ENCODE results near the gene ST6GALNAC1.

The ST6GALNAC1 gene

GRCh38 chr17:76643553-76644148 lies at the start of gene ST6GALNAC1:
TSS of gene ST6GALNAC1 (minus strand) at chr17:76643757. CDS start at chr17:76643638, 119 bp downstream.
- DNase-seq: no peak

DNA sequence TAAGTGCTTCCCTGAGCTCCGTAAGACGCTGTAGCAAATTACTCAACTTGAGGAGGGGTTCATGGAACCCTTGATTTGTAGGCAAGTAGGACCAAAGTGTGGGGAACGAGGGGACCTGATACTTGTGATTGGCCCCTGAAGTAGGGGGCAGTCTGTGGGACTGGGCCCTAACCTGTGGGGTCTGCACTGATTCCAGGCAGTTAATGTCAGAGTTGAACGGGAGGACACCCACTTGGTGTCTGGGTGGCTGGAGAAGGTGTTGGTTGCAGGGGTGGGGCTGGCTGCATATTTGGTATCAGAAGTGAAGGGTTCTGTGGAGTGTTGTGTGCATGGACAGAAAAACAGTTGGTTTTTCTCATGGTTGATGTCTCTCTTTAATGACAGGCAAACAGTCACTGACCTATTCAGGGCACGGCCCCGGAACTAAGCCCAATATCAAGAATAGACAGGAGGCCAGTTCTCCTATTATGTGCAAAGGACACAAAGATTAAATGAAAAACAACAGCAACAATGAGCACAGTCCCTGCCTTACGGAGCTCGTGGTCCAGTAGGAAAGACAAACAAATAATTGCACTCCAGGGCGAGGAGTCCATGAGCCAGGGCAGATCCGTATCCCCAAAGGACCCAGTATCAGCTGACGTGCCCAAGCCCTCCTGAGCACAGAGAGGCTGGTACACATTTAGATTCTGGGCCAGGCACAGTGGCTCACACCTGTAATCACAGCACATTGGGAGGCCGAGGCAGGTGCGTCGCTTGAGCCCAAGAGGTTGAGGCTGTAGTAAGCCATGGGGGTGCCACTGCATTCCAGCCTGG lies 48.0 kb upstream of the ST6GALNAC1 start:
- DNase-seq: no peak

- no peak for DNase-seq
Observed at GRCh38 chr17:76690596-76691280, 47.2 kb upstream of the ST6GALNAC1 start.

GRCh38 chr17:76689859-76690258 lies 46.3 kb upstream of the ST6GALNAC1 start:
- no peak for DNase-seq

- no peak for DNase-seq
Observed at GRCh38 chr17:76688165-76688622, 44.6 kb upstream of the ST6GALNAC1 start.

DNA sequence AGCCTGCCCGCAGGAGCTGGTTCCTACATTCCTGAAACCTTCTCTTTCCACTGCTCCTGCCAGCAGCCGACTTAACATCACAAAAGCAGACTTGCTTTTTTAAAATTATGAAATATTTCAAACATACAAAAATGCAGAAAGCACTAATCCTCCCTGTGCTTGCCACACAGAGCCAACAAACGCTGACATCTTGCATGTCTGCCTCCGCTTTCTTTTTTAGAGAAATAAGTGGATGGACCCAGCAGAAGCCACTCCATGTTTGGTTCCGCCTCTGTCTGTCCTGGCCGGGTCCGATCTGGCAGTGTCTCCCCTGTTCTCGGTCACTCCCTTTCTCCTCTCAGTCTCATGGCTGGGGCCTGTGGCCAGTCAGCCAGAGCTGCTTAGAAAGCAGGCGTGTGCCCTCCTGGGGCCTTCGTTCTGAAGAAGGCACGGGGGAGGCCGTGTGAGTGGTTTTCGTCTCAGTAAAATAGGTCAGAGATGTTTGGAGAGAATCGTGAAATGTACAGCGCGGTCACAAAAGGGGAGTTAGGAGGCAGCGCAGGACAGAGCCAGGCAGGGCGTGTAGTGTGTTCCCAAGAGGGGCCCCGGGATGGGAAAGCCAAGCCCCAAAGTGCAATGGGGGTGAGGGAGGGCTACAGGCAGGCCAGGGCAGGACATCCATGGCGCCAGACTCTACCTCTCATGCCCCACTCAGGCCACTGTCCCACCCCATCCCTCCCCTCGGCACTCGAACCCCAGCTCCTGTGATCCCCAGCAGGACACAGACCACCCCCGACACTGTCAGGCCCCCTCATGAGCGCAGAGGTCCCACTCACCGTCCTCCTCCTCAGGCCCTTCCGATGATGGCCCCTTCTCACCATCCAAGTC lies 44.0 kb upstream of the ST6GALNAC1 start:
- peak; percentile 71 for DNase-seq

DNA sequence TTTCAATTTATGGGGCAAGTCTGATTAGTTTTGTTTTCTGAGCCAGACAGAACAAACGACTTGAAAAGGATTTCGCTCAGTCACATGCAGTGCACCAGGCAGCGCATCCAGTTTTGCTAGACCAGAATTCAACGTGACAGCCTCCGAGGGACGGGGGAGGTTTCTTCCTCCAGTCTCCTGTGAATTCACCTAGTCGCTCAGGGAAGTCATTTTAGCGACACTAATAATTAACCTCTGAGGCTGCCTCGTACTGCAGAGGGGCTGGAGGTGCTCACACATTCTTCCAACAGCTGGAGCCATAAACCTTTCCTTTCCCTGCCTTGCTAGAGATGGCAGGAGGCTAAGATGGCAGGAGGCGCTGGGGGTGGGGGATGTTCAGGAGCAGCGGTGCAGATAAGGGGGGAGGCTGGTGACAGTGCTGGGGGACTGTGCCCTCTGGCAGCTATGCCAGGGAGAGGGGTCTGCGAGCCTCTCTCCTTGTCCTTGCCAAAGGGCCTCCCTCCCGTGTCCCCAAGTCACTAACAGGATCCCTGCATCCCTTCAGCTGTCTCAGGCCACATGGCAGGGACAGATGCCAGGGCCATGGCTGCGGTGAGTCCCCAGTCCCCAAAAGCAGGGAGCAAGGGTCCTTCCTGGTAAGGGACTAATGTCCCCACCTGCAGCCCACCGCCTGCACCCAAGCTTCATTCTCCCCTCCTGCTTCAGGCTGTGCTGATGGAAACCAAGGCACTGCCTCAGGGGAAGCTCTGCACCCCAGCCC lies 43.2 kb upstream of the ST6GALNAC1 start:
- no peak for DNase-seq

DNA sequence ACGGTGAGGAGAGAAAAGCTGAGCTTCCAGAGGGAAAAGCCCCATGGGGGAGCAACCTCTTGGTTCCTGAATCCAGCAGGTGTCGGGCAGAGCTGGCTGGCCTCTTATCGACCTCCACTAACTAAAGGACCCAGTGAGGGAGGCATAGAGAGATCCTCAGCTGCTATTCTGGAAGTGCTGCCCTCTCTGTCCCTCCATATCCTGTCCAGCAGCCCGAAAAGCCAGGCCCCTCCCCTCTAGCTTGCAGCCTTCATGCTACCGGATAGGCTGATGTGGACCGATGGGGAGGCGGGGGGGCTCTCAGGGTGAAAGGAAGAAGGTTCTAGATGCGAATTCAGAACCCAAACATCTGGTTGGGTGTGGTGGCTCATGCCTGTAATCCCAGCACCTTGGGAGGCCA lies 42.3 kb upstream of the ST6GALNAC1 start:
- DNase-seq: no peak

DNA sequence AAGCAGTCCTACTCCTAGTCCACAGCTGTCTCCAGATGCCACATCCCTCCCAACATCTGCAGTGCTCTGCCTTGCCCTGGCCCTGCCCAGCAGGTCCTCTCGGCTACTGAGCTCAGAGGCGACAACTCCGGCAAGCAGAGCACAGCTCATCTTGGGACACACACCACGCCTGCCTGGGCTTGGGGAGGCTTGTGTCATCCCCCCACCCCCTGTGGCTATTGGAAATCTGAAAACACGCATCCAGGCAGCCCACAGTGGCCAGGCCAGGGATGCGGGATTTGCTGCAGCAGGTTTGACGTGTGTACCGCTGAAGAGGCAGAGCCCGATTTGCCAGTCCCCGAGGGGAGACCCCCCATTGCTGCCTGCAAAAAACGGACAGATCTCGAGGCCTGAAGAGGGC lies 41.8 kb upstream of the ST6GALNAC1 start:
- DNase-seq: no peak

- DNase-seq: no peak
Observed at GRCh38 chr17:76684756-76685155, 41.2 kb upstream of the ST6GALNAC1 start.

DNA sequence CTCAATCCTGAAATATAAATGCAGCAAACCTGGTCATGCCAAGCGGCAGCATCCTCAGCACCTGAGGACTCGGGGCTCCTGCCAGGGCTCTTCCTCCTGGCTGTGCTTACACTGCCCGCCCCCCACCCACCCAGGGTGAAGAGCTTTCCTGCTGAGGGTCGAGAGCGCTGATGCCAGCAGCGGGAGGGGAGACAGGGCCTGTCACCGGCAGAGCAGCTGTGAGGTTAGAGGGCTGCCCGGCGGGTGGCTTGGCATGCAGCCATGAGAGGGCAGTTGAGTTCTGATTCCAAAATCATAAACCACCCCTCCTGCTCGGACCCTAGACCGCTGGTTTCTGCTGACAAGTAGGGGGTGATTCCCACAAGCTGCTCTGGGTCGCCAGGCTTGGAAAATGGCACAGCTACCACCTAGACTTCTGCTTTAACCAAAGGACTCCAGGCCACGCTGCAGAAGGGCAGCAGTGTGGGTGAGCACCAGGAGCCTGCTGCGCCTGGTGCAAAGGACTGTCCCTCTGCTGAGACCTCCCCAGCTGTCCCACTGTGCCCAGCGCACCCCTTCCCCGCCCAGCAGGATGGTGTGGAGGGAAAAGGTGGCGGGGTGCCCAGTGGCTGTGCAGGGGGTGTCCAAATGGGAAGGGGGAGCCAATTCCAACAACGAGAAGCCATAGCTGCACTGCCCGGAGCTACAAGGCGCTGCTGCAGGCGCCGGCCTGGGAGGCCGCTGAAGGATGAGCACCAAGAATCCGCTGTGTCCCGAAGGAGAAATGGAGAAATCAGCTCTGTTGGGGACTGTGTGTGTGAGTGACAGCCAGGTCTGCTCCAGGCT lies 40.6 kb upstream of the ST6GALNAC1 start:
- DNase-seq: no peak

- DNase-seq: no peak
Observed at GRCh38 chr17:76683011-76683755, 39.6 kb upstream of the ST6GALNAC1 start.

DNA sequence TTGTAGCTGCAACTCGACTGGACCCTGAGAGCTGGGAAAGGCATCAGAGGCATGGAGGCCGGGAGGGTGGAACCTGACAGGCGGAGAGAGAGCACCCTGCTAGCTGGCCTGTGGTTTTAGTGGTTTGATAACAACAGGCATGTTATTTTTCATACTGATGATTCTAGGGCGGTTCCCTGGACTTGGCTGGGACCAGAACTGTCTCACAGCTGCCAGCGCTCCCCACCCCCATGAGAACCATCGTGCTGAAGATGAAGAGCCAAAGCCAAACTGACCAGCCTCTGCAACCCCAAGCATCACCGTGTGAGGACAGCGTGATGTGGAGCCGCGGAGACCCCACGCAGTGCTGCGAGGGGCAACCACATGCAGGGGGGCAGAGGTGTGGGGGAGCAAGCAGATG lies 38.7 kb upstream of the ST6GALNAC1 start:
- peak; percentile 58 for DNase-seq

GRCh38 chr17:76681222-76682137 lies 37.9 kb upstream of the ST6GALNAC1 start:
- peak; percentile 78 for DNase-seq

- DNase-seq: no peak
Observed at GRCh38 chr17:76679239-76679638, 35.7 kb upstream of the ST6GALNAC1 start.

DNA sequence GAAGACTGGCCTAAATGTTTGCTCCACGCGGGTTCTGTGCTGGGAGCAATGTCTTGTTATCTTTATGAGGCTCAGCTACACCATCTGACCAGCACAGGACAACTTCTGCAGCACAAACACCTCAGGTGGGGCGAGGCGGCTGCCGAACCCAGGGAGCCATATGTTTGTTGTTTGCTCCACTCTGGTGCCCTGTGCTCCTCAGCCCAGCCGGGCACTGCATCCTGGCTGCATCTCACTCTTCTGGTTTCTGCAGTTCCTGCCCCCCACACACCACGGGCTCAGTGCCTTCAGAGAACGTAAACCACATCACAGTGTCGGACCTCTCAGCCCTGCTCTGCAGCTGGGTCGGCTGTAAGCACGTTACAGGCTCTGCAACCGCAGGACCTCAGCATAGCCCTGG lies 34.8 kb upstream of the ST6GALNAC1 start:
- no peak for DNase-seq

DNA sequence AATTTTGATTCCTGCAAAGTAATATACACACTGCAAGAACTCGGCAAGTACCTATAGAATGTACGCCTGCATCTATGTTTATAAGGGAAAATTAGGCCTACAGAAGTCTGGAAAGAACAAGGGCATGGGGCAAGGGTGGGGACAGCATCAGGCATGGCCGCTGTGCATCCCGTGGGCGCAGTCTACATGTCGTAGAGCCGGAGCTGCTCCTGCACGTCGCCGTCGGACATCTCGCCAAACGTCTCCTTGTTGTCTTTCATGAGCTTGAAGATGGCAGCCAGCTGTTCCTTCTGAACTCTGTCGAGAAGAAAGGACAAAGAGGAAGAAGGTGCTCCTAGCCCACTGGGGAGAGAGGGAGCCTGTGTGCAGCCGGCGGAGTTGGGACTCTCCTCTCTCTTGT lies 33.8 kb upstream of the ST6GALNAC1 start:
- no peak for DNase-seq

- DNase-seq: no peak
Observed at GRCh38 chr17:76676629-76677028, 33.1 kb upstream of the ST6GALNAC1 start.

DNA sequence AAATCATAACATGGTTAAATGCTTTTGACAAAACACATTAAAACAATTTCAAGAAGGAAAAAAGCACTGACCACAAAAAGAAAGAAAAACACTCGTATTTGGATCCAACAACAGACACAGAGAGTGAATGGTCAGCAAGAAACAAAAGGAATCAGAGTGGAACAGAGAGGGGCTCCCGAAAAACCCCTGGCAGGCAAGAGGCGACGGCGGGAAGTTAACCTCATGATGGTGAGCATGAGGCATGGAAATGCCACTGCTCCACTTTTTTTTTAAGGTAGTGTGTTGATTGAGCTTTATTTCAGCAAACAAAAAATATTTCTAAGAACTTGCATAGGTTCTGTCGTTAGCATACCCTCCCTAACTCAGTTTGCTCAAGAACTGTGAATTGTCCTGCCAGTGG lies 32.1 kb upstream of the ST6GALNAC1 start:
- no peak for DNase-seq
